NCI-H2196 (cell line): ENCODE measurements around the gene MAOA.
A peak's percentile ranks its signal among the peaks of the same experiment; 100 is the strongest.
"Not testable (repeated sequence)": the region's sequence is repeated elsewhere in the genome, so short reads cannot be mapped to it uniquely, and the experiment has no call there.

Experiments
- DNase-seq: peaks from one replicate; lab custom pipeline; 2025; ENCODE audit not compliant: unreplicated experiment; lab: John Stamatoyannopoulos, UW

Gene MAOA

DNA sequence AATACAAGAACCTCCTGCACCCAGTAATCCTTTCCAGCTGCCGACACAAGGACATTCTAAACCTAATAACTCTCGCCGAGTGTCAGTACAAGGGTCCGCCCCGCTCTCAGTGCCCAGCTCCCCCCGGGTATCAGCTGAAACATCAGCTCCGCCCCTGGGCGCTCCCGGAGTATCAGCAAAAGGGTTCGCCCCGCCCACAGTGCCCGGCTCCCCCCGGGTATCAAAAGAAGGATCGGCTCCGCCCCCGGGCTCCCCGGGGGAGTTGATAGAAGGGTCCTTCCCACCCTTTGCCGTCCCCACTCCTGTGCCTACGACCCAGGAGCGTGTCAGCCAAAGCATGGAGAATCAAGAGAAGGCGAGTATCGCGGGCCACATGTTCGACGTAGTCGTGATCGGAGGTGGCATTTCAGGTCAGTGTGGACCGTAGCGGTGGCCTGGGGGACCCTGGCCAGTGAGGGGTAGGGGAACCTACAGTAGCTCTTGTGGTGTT, at the start of gene MAOA:
Gene MAOA, plus strand, starts transcription at position 295 of the 490 bp plus-strand sequence. Its CDS starts 43 bp downstream, at position 338.
- DNase-seq: no peak

DNA sequence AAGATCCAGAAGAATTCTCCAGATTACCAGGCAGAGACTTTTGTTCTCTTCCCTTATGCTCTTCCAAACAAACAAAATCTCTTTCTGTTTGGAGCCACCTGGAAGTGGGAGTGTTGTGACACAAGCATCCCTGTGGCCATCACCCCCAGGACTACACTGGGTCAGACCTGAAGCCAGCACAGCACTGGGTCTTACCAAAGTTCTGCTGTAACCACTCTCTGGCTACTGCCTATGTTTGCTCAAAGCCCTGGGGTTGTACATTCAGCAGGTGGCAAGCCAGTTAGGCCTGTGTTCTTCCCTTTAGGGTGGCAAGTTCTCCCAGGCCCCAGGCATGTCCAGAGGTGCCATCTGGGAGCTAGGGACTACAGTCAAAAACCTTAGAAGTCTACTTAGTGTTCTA, 43.7 kb upstream of the MAOA start:
- no peak for DNase-seq

DNA sequence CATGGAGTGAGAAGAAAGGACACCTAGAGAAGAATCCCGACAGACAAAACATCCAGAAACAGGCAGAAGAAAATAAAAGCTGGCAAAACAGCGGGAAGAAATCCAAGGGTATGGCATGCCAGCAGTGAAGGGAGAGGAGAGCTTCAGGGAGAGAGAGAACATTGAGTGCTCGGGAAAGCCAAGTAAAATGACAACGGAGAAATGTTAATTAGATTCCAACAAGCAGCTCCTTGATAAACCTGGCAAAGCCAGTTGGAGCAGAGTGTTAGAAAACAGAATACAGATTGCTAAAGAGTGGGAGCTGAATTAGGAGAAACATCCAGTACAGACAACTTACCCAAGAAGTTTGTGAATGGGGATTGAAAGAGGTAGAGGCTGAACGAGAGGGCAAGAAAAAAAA, 40.4 kb upstream of the MAOA start:
- DNase-seq: no peak

DNA sequence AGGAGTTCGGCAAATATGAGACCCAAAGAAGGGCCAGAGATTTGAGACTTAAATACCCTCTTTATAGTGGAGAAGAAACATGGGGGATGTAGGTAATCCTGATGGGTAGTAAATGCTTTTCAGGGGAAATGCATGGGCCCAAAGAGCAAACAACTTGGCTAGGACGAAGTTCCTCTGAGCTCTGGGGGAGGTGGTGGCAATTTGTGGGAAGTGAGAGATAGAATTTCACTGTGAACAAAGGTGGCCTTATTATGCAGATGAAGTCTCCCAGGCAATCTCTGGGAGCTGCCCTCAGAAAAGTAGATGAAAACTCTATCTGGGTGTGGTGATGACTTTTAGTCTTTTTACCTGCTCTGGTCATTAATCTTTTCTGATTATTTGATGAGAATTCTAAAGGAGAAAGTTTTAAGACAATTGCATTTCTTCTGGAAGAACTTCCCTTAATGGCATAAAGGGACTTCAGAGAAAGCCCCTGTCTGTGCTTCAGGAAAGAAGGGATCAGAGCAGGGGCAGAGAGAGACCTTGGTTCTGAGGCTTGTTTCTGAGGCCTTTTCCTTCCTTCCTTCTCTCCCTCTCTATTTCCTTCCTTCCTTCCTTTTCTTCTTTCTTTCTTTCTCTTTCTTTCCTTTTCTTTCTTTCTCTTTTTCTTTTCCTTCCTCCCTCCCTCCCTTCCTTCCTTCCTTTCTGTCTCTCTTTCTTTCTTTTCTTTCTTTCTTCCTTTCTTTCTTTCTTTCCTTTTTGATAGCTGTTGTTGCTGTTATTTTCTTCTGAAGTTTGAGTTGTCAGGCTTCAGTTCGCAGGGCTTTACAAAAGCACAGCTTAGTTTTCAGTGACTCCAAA, 37.5 kb upstream of the MAOA start:
- no peak for DNase-seq

DNA sequence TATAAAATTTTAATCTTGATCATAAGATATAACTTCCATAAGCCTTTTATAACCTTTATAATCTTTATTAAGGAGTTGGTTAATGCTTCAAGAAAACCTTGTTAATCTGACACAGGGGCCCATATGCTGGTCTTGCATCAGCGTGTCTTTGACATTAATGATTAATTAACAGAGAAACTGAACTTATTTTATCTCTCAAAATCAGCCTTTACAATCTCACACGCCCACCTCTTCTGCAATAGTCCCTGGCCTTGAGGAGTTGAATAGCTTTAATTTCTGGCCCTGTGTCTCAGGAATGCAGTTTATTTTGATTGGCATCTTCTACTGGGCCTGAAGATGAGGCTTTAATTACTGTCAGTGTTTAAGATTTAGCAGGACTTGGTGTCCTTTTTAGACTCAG, 36.2 kb upstream of the MAOA start:
- DNase-seq: not testable (repeated sequence)

DNA sequence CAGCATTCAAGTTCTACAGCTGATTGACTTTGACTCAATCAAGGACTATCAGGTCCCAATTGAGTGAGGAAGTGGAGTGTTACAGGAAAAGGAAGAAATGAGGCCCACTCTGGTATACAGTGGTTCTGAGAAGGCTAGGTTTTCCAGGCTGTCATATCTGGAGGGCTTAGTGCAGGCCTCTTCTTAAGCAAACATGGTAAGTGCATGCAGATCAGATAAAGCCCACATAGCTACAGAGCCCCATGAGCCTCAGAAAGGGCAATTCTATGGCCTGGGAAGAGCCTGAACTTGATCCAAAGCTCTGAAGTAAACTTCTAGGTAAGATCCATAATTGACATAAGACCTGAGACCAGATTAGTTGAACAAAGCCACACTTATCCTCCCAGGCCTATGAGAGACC, 29.0 kb upstream of the MAOA start:
- DNase-seq: no peak

DNA sequence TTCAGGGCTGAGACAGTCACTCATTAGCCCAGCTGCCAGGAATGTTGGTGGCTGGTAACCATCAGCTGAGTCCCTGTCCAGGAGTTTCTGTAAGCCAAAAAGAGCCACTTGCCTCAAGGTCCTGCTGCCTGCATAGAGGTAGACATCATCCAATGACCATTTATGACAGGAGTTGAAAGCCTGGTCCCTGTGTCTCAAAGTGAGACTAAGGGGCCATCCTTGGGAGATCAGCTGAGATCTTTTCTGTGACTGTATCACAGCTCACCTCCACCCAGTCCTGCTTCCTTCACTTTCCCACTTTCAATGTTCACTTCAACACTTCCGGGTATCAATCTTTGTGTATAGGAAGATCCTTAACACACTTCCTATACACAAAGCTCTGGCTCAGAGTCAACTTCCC, 28.4 kb upstream of the MAOA start:
- no peak for DNase-seq

DNA sequence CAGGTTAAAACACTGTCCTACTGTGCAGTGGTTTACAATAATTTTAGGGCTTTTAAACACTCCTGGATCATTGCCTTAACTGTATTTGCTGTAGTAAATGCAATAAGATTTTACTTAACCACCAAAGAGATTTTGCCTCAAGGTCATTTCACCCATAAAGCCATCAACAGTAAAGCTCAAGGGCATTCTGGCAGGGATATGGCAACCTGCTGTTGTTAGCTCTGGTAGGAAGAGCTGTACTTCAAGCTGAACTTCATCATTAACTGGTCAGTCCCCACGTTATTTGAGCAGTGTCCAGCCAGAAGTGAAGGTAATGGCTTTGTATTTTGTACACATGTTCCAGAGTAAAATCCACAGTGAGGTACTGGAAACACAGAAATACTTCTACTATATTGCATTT, 26.9 kb upstream of the MAOA start:
- no peak for DNase-seq

DNA sequence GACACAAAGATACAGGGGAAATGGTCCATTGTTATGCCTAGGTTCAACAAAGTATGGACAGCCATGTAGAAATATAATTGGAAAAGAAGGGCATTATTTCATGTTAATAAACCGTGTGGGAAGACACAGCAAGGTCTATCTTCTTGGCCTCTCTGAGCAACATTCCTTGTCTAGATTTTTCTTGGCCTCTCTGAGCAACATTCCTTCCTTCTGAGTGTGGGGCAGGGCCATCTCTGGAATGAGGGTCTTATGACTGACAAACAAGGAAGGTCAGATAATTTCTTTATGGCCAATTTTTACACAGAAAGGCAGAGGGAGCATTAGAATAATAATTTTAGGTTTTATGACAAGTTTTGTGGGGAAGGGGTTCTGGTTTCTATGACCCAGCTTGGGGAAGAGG, 24.3 kb upstream of the MAOA start:
- DNase-seq: no peak

DNA sequence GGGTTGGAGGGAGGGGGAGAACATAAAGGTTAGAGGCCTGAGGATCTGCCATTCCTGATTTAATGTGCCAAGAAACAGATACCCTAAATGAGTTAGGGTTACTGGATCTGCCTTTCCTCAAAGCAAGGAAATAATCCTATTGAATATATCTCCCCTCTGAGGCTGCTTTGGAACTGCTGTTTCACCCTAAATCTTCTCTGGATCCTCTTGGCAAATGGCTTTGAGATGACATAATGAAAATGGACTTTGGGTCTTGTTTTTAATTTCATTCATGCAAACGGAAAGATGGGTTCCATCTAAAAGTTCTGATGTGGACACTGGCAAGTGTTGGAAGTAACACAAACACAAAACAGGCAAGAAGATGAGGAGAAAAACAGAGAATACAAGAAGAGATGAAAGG, 23.0 kb upstream of the MAOA start:
- no peak for DNase-seq

DNA sequence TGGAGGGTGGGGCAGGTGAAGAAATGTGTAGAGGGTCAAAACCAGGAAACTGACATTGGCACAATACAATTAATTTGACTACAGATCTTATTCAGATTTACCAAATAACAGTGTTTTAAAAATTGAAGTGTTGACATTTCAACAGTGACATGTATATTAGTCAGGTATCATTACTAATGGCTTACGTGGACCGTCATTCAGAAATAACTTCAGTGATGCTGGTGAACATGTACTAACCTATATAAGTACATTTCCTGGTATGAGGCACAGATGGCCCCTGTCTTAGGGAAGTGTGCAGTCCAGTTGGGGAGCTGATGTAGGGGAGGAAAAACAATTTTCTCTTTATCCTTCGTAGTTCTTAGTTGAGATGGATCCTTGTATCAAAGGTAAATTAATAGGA, 22.3 kb upstream of the MAOA start:
- DNase-seq: no peak

DNA sequence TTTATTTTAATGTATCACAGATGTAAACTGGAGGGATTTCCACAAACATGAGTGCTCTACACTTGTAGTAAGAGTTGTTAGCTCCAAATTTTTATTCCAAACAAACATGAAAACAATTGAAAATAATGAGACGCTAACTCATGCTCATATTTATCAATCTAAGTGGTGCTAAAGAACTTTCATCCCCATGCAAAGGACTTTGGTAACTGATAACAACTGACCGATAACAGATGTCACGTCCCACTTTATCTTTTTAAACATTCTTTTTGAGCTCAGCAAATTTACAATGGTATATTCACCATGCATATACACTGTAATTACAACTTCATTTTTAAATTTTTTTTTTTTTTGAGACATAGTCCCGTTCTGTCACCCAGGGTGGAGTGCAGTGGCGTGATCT, 15.6 kb upstream of the MAOA start:
- DNase-seq: no peak

DNA sequence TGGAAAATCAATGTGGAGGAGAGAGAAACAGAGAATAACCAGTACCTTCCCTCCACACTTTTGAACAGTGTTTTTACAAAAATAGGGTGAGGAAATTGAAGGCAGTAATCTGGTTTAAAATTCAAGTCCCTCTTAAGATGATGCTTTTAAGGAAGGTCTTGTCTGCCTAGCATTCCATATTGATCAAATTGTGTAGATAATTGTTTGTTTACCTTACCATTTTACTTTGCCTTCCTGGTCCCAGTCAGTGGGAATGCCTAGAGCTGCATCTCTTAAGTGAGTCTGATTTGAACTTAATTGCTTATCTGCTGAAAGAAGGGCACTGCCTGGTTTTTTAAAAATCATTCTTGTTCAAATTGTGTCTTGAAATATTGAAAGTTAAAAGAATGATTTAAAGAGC, 14.4 kb upstream of the MAOA start:
- no peak for DNase-seq

DNA sequence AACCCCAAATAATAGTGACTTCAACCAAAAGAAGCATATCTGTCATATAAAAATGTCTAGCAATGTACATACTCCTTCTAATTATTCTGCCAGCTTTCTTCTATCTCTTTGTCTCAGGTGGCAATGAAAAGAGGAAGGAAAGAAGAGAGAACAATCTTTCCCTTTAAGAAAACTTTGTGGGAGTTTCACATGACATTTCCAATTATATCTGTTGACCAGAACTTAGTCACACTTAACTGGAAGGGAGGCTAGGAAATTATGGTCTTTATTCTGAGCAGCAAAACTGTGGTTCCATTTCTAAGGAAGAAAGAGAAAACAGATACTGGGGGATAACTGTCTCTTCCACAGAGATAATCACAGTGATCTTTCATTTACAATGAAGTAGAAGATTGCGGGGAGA, 12.9 kb upstream of the MAOA start:
- DNase-seq: no peak

DNA sequence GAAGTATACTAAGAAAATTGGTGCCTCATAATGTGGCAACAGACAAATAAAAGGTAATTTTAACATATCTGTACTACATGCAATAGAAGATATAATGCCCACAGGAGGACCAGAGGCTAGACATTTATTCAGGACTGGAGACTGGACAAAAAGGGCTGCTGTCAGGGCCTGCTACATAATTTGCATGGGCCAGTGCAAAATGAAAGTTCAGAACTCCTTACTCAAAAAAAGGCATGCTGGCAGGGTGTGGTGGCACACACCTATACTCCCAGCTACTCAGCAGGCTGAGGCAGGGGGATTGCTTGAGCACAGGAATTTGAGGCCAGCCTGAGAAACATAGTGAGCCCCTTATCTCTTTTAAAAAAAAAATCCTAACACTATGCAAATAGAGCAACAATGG, 12.4 kb upstream of the MAOA start:
- no peak for DNase-seq

DNA sequence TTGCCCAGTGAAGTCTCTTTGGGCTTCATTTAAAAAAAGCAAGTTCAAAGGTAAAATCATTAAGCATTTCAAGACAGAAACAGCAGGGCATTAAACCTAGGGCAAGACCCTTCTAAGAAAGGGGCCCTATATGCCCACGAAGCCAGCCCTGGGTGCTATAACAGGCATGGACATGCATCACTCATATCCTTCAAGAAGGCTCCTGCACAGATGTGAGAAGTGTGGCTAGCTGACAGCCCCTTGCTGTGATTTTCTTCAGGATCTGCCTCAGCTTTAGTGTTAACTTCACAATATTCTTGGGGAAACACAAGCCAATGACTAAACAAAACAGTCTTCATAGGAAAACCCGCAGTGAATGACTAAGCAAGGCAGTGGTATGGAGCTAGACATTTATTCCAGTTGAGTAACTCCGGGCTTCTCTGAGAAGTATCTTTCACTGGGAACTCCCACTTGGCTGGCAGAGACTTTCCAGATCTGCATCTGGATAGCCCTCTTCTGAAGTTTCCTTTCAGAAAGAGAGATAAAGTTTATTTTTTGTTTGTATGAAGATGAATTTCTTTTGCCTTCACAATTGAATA, 11.9 kb upstream of the MAOA start:
- DNase-seq: no peak

DNA sequence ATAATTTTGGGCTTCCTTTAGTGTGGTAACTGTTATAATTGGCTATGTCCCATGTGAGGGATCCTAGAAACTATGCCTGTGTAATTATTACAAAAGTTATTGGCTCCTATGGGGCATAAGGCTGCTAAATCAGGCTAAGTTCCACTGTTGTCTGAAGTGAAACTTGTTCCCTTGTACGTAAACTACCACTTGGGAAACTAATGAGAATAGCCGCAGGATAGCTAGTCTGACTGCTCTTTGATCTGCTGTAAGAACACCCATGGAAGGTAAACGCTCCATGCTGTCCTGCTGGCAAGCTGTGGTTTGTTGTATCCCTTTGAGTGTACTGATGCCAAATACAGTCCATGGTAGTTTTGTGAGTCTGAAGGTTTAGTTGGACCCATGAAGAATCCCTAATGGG, 9.3 kb upstream of the MAOA start:
- no peak for DNase-seq

DNA sequence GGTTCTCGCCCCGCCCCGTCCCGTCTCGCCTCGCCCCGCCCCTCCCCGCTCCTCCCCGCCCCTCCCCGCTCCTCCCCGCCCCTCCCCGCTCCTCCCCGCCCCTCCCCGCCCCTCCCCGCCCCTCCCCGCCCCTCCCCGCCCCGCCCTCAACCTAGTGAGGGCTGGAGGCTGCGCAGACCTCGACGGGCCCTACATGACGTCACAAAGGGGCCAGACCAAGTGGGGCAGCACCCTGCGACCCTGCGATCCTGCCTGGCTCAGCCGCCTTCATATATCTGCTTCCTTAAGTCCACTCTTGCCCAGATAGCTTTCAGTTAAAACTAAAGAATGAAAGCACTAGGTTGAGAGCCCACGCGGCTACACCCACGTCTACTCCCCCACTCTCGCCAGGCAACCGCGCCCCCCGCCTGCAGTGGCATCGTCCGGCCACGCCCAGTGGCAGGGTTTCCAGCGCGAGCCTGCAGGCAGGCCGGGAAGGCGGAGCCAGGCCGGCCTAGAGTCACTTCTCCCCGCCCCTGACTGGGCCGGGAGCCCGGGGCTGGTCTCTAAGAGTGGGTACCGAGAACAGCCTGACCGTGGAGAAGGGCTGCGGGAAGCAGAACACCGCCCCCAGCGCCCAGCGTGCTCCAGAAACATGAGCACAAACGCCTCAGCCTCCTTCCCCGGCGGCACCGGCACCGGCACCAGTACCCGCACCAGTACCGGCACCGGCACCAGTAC, 1.5 kb upstream of the MAOA start:
- peak; percentile 82 for DNase-seq

DNA sequence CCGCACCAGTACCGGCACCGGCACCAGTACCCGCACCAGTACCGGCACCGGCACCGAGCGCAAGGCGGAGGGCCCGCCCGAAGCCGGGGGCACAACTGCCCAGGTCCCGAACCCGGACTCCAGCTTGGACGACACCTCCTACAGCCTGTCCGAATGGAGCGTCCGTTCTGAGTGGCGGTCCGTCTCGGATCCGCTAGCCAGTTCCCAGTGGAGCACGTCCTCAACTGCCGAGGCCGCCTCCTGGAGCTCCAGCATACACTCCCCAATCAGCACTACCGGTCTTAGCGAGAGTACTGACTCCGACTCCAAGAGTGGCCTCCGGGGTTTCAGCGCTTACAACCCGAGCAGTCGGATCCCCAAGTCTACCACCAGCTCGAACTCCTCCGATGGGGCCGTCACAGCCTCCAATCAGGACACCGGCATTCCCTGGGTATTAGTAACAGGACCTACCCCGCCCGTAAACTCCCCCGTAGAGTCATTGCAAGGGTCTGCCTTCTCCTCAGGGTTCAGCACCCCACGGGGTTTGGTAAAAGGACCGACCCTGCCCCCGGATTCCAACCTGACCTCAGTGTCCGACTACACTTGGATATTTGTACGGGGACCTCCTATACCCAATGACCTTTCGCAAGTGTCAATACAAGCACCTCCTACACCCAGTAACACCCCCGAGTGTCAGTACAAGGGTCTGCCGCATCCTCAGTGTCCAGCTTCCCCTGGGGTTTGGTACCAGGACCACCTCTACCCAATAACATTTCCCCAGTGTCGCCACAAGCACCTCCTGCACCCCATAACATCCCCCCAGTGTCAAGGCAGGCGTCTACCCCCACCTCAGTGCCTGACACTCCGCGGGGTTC, 721 bp upstream of the MAOA start:
- no peak for DNase-seq

DNA sequence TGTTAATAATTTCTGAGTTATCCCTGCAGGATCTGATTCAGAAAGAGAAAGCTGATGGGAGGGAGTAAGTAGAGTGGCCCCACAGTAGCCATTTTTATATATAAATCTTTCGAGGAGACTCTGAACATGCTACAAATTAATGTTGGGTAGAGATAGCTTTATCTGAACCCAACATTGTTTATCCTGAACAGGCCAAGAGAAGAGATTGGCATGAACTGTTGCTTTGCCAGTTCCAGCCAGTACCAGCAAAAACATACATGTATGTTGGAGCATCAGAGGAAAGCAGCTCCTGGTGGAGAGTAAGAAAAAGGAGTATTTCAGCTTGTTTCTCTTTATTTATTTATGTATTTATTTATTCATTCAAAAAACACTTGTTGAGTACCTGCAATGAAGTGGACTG, 1.6 kb downstream of the MAOA start:
- no peak for DNase-seq
